Measurements from ENCODE around the gene TEAD1. TPM values are rescaled to one million over a fixed set of nuclear protein-coding genes. Genes with fewer than 3 reads are reported as not detected.
A peak's percentile ranks its signal among the peaks of the same experiment; 100 is the strongest.

TEAD1 gene
- total RNA-seq, 4 donors from 2014 or later: 38.8 to 110 (median 75.3) TPM

DNA sequence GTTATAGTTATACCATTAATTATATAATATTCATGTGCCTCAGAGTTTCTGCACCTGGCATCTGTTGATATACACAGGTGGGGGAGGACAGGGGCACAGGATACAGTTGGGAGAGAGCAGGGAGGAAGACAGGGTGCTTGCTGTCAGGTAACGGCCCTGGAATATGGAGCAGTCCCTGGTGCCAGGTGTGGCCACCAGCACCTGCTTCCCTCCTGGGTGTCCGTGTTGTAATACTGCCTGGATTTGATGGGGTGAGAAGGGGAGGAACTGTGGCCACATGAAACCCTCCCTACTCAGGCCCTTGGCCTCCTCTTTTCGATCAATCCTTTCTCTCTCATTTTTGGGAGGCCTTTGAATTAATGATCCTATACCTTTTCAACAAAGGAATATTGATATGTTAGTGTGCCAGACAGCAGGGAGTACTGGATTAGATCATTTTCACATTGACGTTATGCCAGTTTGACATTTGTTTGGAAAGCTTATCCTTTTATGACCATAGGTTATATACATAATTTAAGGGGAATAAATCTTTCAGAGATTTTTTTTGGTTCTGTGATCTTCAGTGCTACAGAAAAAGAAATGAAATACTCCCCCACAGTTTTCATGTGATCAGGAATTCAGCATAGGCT lies 88.6 kb downstream of the TEAD1 start:
- intact Hi-C loops (cut with DNase I; ENCODE audit: low total_unique reads): no loop called here
- no peaks in the 10 kb centered on the region for H3K9me3 ChIP-seq
- peak overlapping the region in 1 of 2 donors; percentile 41 for H3K27ac ChIP-seq
- no peak for TF ChIP-seq POLR2A (IDR thresholded peaks at IDR 0.05)
- TF ChIP-seq, protein P1, sequence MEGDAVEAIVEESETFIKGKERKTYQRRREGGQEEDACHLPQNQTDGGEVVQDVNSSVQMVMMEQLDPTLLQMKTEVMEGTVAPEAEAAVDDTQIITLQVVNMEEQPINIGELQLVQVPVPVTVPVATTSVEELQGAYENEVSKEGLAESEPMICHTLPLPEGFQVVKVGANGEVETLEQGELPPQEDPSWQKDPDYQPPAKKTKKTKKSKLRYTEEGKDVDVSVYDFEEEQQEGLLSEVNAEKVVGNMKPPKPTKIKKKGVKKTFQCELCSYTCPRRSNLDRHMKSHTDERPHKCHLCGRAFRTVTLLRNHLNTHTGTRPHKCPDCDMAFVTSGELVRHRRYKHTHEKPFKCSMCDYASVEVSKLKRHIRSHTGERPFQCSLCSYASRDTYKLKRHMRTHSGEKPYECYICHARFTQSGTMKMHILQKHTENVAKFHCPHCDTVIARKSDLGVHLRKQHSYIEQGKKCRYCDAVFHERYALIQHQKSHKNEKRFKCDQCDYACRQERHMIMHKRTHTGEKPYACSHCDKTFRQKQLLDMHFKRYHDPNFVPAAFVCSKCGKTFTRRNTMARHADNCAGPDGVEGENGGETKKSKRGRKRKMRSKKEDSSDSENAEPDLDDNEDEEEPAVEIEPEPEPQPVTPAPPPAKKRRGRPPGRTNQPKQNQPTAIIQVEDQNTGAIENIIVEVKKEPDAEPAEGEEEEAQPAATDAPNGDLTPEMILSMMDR (IDR thresholded peaks at IDR 0.05): no peak
- no peak overlapping the region for H3K4me3 ChIP-seq
- no peak for DNase-seq
- peaks cover 0 to 4% of the 10 kb centered on the region in 2 donors for H3K4me1 ChIP-seq
- no peaks in the 10 kb centered on the region for H3K36me3 ChIP-seq
- no peaks in the 10 kb centered on the region for H3K27me3 ChIP-seq

DNA sequence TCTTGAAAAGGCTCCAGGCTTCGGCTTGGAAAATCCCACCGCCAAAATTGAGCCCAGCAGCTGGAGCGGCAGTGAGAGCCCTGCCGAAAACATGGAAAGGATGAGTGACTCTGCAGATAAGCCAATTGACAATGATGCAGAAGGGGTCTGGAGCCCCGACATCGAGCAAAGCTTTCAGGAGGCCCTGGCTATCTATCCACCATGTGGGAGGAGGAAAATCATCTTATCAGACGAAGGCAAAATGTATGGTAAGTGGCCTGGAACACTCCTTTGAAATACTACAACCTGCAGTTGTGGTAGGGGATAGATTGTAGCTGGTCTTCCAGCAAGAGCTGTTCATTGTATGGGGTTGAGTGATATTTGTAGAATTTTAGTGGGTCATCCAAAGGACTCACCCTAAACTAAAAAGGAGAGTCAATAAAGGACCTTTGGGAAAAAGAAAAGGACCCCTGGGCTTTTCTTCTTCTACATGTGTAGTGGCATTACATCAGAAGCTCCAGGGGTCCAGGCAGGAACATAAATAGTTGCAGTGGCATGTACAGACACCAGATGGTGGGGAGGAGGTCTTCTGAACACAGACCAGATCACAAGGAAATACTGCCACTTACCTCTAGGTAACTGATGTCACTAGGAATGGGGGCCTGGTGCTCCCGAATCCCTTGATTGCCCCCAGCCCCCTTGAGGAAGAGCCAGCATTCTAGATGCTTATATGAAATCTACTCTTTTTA lies 90.1 kb downstream of the TEAD1 start:
- Histone ChIP-seq H3K27me3 (no peaks in the 10 kb centered on the region), H3K27ac (no peak overlapping the region), H3K36me3 (no peaks in the 10 kb centered on the region), H3K4me3 (no peak overlapping the region), H3K4me1 (peaks cover 0 to 4% of the 10 kb centered on the region in 2 donors), H3K9me3 (no peaks in the 10 kb centered on the region)
- intact Hi-C loops (cut with DNase I; ENCODE audit: low total_unique reads): no loop called here
- DNase-seq: no peak
- TF ChIP-seq, protein P1 (IDR thresholded peaks at IDR 0.05): no peak
- TF ChIP-seq POLR2A (IDR thresholded peaks at IDR 0.05): no peak

DNA sequence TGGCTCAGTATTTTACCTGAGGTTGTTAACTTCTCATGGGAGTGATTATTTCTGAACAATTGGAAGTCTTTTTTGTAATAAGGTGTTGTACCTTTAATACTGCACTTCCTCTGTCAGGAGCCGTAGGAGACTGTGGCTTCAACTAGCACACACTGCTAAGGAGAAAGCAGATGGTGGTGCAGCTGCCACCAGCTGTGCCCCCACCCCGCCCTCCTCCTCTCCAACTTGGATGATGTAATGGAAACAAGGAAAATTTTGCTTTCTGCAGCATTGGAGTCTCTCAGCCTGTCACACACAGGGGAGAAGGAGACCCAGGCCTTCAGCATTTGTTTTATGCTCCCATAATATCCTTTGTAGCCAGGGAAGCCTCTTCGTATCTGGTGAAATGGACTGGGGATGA lies 91.2 kb downstream of the TEAD1 start:
- no peak overlapping the region for H3K27ac ChIP-seq
- DNase-seq: no peak
- H3K4me3 ChIP-seq: no peak overlapping the region
- TF ChIP-seq, protein P1 (IDR thresholded peaks at IDR 0.05): no peak
- no peak for TF ChIP-seq POLR2A (IDR thresholded peaks at IDR 0.05)
- H3K4me1 ChIP-seq: peaks cover 0 to 4% of the 10 kb centered on the region in 2 donors
- no peaks in the 10 kb centered on the region for H3K36me3 ChIP-seq
- no peaks in the 10 kb centered on the region for H3K27me3 ChIP-seq
- intact Hi-C loops (cut with DNase I; ENCODE audit: low total_unique reads): no loop called here
- H3K9me3 ChIP-seq: no peaks in the 10 kb centered on the region

DNA sequence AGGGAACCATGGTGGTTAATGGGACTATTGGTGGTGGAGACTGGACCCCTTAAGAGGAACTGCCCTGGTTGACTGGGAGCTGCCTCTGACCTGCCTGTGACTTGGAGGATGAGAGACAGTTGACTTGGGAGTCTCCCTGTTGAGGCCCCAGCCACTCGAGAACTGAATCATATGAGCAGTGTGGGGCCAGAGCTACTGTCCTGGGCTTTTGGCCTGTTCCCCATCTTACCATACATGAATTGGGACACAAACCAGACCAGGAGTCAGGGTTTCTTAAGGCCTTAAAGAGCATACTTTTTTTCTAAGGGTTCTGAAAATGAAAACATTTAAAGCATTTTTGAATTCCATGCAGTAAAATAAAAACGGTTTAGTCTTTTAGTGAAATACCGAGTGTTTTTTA lies 92.8 kb downstream of the TEAD1 start:
- H3K27me3 ChIP-seq: no peaks in the 10 kb centered on the region
- H3K4me3 ChIP-seq: no peak overlapping the region
- no peaks in the 10 kb centered on the region for H3K4me1 ChIP-seq
- no peaks in the 10 kb centered on the region for H3K9me3 ChIP-seq
- DNase-seq: no peak
- H3K27ac ChIP-seq: no peak overlapping the region
- H3K36me3 ChIP-seq: no peaks in the 10 kb centered on the region
- intact Hi-C loops (cut with DNase I; ENCODE audit: low total_unique reads): no loop called here
- TF ChIP-seq, protein P1 (IDR thresholded peaks at IDR 0.05): no peak
- no peak for TF ChIP-seq POLR2A (IDR thresholded peaks at IDR 0.05)

DNA sequence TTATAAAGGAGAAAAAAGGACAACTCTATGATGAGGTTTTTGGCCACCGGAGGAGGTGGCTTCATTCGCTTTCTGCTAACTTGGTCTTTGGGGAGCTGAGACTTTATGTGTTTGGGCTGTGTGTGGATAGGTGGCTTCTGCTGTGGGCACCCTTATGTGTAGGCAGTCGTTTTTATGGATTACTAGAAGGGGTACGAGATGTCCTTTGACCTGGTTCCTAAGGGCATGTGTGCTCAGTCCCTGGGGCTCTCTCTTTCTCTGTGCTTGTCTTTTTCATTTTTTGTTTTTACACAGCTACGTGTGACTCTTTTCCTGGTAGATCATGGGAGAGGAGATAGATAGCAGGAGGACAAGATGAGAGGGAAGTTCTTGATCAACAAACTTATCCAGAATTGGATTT lies 93.4 kb downstream of the TEAD1 start:
- H3K4me1 ChIP-seq: no peaks in the 10 kb centered on the region
- no peak overlapping the region for H3K27ac ChIP-seq
- no peaks in the 10 kb centered on the region for H3K9me3 ChIP-seq
- intact Hi-C loops (cut with DNase I; ENCODE audit: low total_unique reads): no loop called here
- TF ChIP-seq POLR2A (IDR thresholded peaks at IDR 0.05): no peak
- TF ChIP-seq, protein P1 (IDR thresholded peaks at IDR 0.05): no peak
- no peak overlapping the region for H3K4me3 ChIP-seq
- no peak for DNase-seq
- H3K36me3 ChIP-seq: no peaks in the 10 kb centered on the region
- H3K27me3 ChIP-seq: no peaks in the 10 kb centered on the region
